ENCODE measurements around the gene TTC7B.

- TF ChIP-seq CTCF (IDR thresholded peaks at IDR 0.05) (no peak), EZH2 (IDR thresholded peaks at IDR 0.05; ENCODE audit: borderline replicate concordance, insufficient read depth, low read depth, low read length, poor library complexity, severe bottlenecking) (no peak)
Measured at GRCh38 chr14:90813442-90813841, 2.8 kb downstream of the TTC7B start.
